Esophagus muscularis mucosa (tissue), 4 donors: Measurements from ENCODE around the gene CNTN5. TPM values are rescaled to one million over a fixed set of nuclear protein-coding genes. Genes with fewer than 3 reads are reported as not detected.

Experiments
- DNase-seq: peaks from one replicate; pipeline ENCODE4 v3.0.0-alpha.2; 2017; ENCODE audit errors: extremely low spot score
- H3K27ac ChIP-seq, 4 donors: fragments of 200-600 bp; sonication (generic); replicated peaks in 1 of 4; 1 replicate in 3 of 4; 2 replicates in 1 of 4; pipeline ENCODE4 v1.5.1; 2016 to 2019; ENCODE audit warnings: mild to moderate bottlenecking in 1 of 4
- H3K27me3 ChIP-seq, 4 donors: fragments of 200-600 bp; sonication (generic); one replicate each; pipeline versions ENCODE4 v1.5.1 to v1.6.0; 2016 to 2019
- H3K36me3 ChIP-seq, 4 donors: fragments of 200-600 bp; sonication (generic); one replicate each; pipeline ENCODE4 v1.5.1; 2016 to 2019
- H3K4me1 ChIP-seq, 4 donors: fragments of 200-600 bp; sonication (generic); one replicate each; pipeline ENCODE4 v1.5.1; 2016 to 2019
- H3K4me3 ChIP-seq, 4 donors: fragments of 200-600 bp; sonication (generic); 1 replicate in 2 of 4; 2 replicates in 2 of 4; pipeline ENCODE4 v1.5.1; 2016 to 2019; ENCODE audit warnings: mild to moderate bottlenecking in 4 of 4, moderate library complexity in 1 of 4
- H3K9me3 ChIP-seq, 4 donors: fragments of 200-600 bp; sonication (generic); 1 replicate in 3 of 4; 2 replicates in 1 of 4; pipeline ENCODE4 v1.5.1; 2016 to 2019
- CTCF ChIP-seq, 3 experiments: fragments of 200-600 bp in 2 of 3; fragments of 450-650 bp in 1 of 3; sonication (generic) in 2 of 3; IDR thresholded peaks; one replicate each; pipeline ENCODE4 v1.5.1; 2017 to 2019; ENCODE audit warnings: antibody characterized with exemption in 3 of 3, mild to moderate bottlenecking in 2 of 3, moderate library complexity in 1 of 3
- EP300 ChIP-seq: sonication (generic); formaldehyde crosslinking; IDR thresholded peaks from one replicate; pipeline ENCODE4 v1.6.1; 2017; ENCODE audit warnings: antibody characterized with exemption
- POLR2A ChIP-seq: fragments of 450-650 bp; IDR thresholded peaks from one replicate; pipeline ENCODE4 v1.6.1; 2017; ENCODE audit warnings: antibody characterized with exemption, moderate library complexity, mild to moderate bottlenecking, low read depth
- POLR2AphosphoS5 ChIP-seq, 2 donors: sonication (generic); formaldehyde crosslinking; IDR thresholded peaks; one replicate each; pipeline ENCODE4 v1.6.1; 2017; ENCODE audit warnings: antibody characterized with exemption in 2 of 2
- WGBS: methylation state at CpG from one replicate; pipeline ENCODE4 v1.1.5; 2018; 5-methylcytosine and 5-hydroxymethylcytosine counted together
- intact Hi-C: fragments of 100-400 bp; cut with DNase I; formaldehyde crosslinking; loops from one replicate; pipeline ENCODE4 v1.15.1; 2023
- total RNA-seq, 4 donors: library from RNA; depleted of rRNA; stranded (reverse); fragments of >200 nt; gene quantifications; one replicate each; pipeline versions ENCODE4 v1.1.0 to v1.2.1, GENCODE V29; 2016

CNTN5 gene
- total RNA-seq, 4 donors from 2014 or later, result 0.06 TPM; not detected in 3

- intact Hi-C loops, result no loop called here
- Histone ChIP-seq H3K36me3 (no peaks in the 10 kb centered on the region), H3K4me3 (no peak overlapping the region), H3K27ac (no peak overlapping the region), H3K4me1 (peaks cover 0 to 5% (median 3%) of the 10 kb centered on the region in 4 donors), H3K9me3 (no peaks in the 10 kb centered on the region), H3K27me3 (no peaks in the 10 kb centered on the region)
- 84% methylated on average over 5 of the region's 5 CpGs for WGBS
- no peak for DNase-seq
- TF ChIP-seq CTCF (IDR thresholded peaks at IDR 0.05), result no peak
- TF ChIP-seq POLR2A, result no peak
- TF ChIP-seq POLR2AphosphoS5 (IDR thresholded peaks at IDR 0.05), result no peak
These were observed 347.8 kb downstream of the CNTN5 start for GRCh38 chr11:99368583-99368982.

- H3K36me3 ChIP-seq, result no peaks in the 10 kb centered on the region
- peaks cover 0 to 5% (median 3%) of the 10 kb centered on the region in 4 donors for H3K4me1 ChIP-seq
- intact Hi-C loops, result no loop called here
- no peaks in the 10 kb centered on the region for H3K9me3 ChIP-seq
- TF ChIP-seq EP300 (no peak), CTCF (IDR thresholded peaks at IDR 0.05) (no peak), POLR2A (no peak), POLR2AphosphoS5 (IDR thresholded peaks at IDR 0.05) (no peak)
- no peak for DNase-seq
- no peak overlapping the region for H3K4me3 ChIP-seq
- no peaks in the 10 kb centered on the region for H3K27me3 ChIP-seq
- WGBS, result 13% methylated on average over 4 of the region's 4 CpGs
- H3K27ac ChIP-seq, result no peak overlapping the region
These were observed 349.9 kb downstream of the CNTN5 start for GRCh38 chr11:99370549-99371216.

- TF ChIP-seq POLR2A (no peak), CTCF (IDR thresholded peaks at IDR 0.05) (no peak), EP300 (no peak)
- Histone ChIP-seq H3K27ac (no peak overlapping the region), H3K9me3 (no peaks in the 10 kb centered on the region), H3K4me3 (no peak overlapping the region), H3K4me1 (peaks cover 0 to 5% (median 3%) of the 10 kb centered on the region in 4 donors), H3K36me3 (no peaks in the 10 kb centered on the region), H3K27me3 (no peaks in the 10 kb centered on the region)
- intact Hi-C loops, result no loop called here
- 61% methylated on average over 1 of the region's 1 CpG for WGBS
- DNase-seq, result no peak
These were observed 350.5 kb downstream of the CNTN5 start for GRCh38 chr11:99371257-99371656.

- Histone ChIP-seq H3K4me3 (no peak overlapping the region), H3K4me1 (no peaks in the 10 kb centered on the region), H3K27me3 (no peaks in the 10 kb centered on the region), H3K9me3 (no peaks in the 10 kb centered on the region), H3K36me3 (no peaks in the 10 kb centered on the region), H3K27ac (no peak overlapping the region)
- WGBS, result 77% methylated on average over 2 of the region's 2 CpGs
- intact Hi-C loops, result no loop called here
- no peak for TF ChIP-seq POLR2A
- no peak for TF ChIP-seq POLR2AphosphoS5 (IDR thresholded peaks at IDR 0.05)
- TF ChIP-seq EP300, result no peak
- no peak for TF ChIP-seq CTCF (IDR thresholded peaks at IDR 0.05)
- DNase-seq, result no peak
These were observed 355.7 kb downstream of the CNTN5 start for GRCh38 chr11:99376463-99376862.

DNA sequence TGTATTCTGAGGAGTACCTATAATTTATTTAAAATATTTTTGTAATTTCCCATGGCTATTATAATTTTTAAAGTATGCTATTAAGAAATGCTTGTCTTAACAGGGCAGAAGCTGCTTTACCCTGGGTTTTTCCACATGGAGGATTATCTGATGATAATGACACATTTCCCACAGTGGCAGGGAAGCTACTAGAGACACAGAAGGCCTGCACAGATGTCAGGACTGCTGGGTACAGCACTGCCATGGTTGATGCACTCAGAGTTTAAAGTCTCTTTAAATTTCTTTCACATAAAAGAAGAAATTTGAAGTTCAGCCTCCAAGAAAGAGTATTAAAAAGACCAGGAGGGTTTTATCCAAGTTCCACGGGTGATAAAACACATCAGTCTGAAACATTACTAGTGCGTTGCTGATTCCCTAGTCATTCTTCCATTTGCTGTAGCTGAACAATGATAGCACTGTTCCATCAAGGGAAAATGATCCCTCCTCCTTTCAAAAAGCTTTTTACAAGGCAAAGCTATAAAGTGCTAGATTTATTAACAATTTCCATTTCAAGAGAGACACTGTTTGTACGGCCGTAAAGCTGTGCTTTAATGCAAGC lies 363.0 kb downstream of the CNTN5 start:
- no peaks in the 10 kb centered on the region for H3K36me3 ChIP-seq
- TF ChIP-seq POLR2A, result no peak
- no peak for TF ChIP-seq EP300
- no peak for TF ChIP-seq POLR2AphosphoS5 (IDR thresholded peaks at IDR 0.05)
- no peak for TF ChIP-seq CTCF (IDR thresholded peaks at IDR 0.05)
- 90% methylated on average over 4 of the region's 4 CpGs for WGBS
- H3K4me3 ChIP-seq, result no peak overlapping the region
- H3K27me3 ChIP-seq, result no peaks in the 10 kb centered on the region
- intact Hi-C loops, result no loop called here
- H3K27ac ChIP-seq, result no peak overlapping the region
- H3K4me1 ChIP-seq, result no peaks in the 10 kb centered on the region
- H3K9me3 ChIP-seq, result no peaks in the 10 kb centered on the region
- DNase-seq, result no peak
